DMS53 (cell line): ENCODE results near the gene C10orf90.

Experiments
- DNase-seq: peaks from one replicate; lab custom pipeline; 2025; lab: John Stamatoyannopoulos, UW

C10orf90 gene

GRCh38 chr10:126670056-126670894 is at the start of gene C10orf90:
TSS of gene C10orf90 (minus strand) at chr10:126670693. CDS start at chr10:126670480, 213 bp downstream.
- no peak for DNase-seq

GRCh38 chr10:126716366-126716765 is 45.9 kb upstream of the C10orf90 start:
- no peak for DNase-seq

GRCh38 chr10:126713594-126713993 is 43.1 kb upstream of the C10orf90 start:
- DNase-seq: no peak

- no peak for DNase-seq
Observed at GRCh38 chr10:126712681-126713080, 42.2 kb upstream of the C10orf90 start.

- DNase-seq: no peak
Observed at GRCh38 chr10:126705951-126706565, 35.6 kb upstream of the C10orf90 start.

GRCh38 chr10:126705131-126705530 is 34.6 kb upstream of the C10orf90 start:
- DNase-seq: no peak

GRCh38 chr10:126704649-126705048 is 34.2 kb upstream of the C10orf90 start:
- DNase-seq: no peak

- DNase-seq: no peak
Observed at GRCh38 chr10:126702181-126702580, 31.7 kb upstream of the C10orf90 start.

GRCh38 chr10:126701526-126701925 is 31.0 kb upstream of the C10orf90 start:
- DNase-seq: no peak

GRCh38 chr10:126696684-126697083 is 26.2 kb upstream of the C10orf90 start:
- no peak for DNase-seq

- no peak for DNase-seq
Observed at GRCh38 chr10:126691456-126691855, 21.0 kb upstream of the C10orf90 start.

GRCh38 chr10:126690534-126690933 is 20.0 kb upstream of the C10orf90 start:
- no peak for DNase-seq

GRCh38 chr10:126689461-126689994 is 19.0 kb upstream of the C10orf90 start:
- no peak for DNase-seq

GRCh38 chr10:126687121-126687606 is 16.7 kb upstream of the C10orf90 start:
- no peak for DNase-seq

GRCh38 chr10:126686719-126687118 is 16.2 kb upstream of the C10orf90 start:
- DNase-seq: no peak

GRCh38 chr10:126686268-126686667 is 15.8 kb upstream of the C10orf90 start:
- no peak for DNase-seq

GRCh38 chr10:126685756-126686155 is 15.3 kb upstream of the C10orf90 start:
- no peak for DNase-seq

GRCh38 chr10:126684171-126684745 is 13.8 kb upstream of the C10orf90 start:
- peak; percentile 86 for DNase-seq

- DNase-seq: no peak
Observed at GRCh38 chr10:126683466-126683865, 13.0 kb upstream of the C10orf90 start.

GRCh38 chr10:126675656-126676438 is 5.4 kb upstream of the C10orf90 start:
- DNase-seq: no peak

- no peak for DNase-seq
Observed at GRCh38 chr10:126674741-126675515, 4.4 kb upstream of the C10orf90 start.
